CD8-positive, alpha-beta memory T cell (primary cell): ENCODE results near the gene SEL1L3. TPM values are rescaled to one million over a fixed set of nuclear protein-coding genes. Genes with fewer than 3 reads are reported as not detected.
A peak's percentile ranks its signal among the peaks of the same experiment; 100 is the strongest.

Source experiments
- CTCF ChIA-PET: fragments of 350-600 bp; sonication (Branson Sonifier 250); formaldehyde crosslinking; loops from one replicate; lab custom pipeline; 2021; ENCODE audit warnings: antibody characterized with exemption; lab: Charles Lee
- POLR2A ChIA-PET: fragments of 350-600 bp; sonication (Branson Sonifier 250); formaldehyde crosslinking; loops from one replicate; lab custom pipeline; 2021; ENCODE audit warnings: antibody characterized with exemption; lab: Charles Lee
- DNase-seq, 5 donors: peaks; one replicate each; pipeline versions ENCODE4 v3.0.0 to v3.0.0-alpha.2; 2020 to 2022; ENCODE audit warnings: mixed read lengths in 1 of 5
- H3K27ac ChIP-seq: one replicate; pipeline ENCODE4 v1.7.0; 2013; ENCODE audit warnings: low read depth, mild to moderate bottlenecking, low read length, moderate library complexity
- H3K27me3 ChIP-seq: 2 replicates; pipeline ENCODE4 v1.7.0; 2013; ENCODE audit warnings: low read length, mild to moderate bottlenecking; ENCODE audit not compliant: insufficient read depth, poor library complexity, severe bottlenecking
- H3K36me3 ChIP-seq: 2 replicates; pipeline ENCODE4 v1.7.0; 2013; ENCODE audit warnings: mild to moderate bottlenecking, low read length, moderate library complexity; ENCODE audit not compliant: insufficient read depth
- H3K4me1 ChIP-seq: 2 replicates; pipeline ENCODE4 v1.7.0; 2013; ENCODE audit warnings: mild to moderate bottlenecking, low read length, moderate library complexity; ENCODE audit not compliant: insufficient read depth
- H3K4me3 ChIP-seq: 2 replicates; pipeline ENCODE4 v1.7.0; 2013; ENCODE audit warnings: mild to moderate bottlenecking, low read length
- H3K9me3 ChIP-seq: 2 replicates; pipeline ENCODE4 v1.7.0; 2013; ENCODE audit warnings: mild to moderate bottlenecking, low read length
- H3K27ac Mint-ChIP-seq, 8 donors: one replicate each; pipeline ENCODE4 v1.8.0; 2020 to 2021; ENCODE audit warnings: mixed read lengths in 8 of 8, mild to moderate bottlenecking in 6 of 8, inconsistent platforms in 3 of 8, moderate library complexity in 3 of 8
- H3K27me3 Mint-ChIP-seq, 2 donors: one replicate each; pipeline ENCODE4 v1.8.0; 2020 to 2021; ENCODE audit warnings: mixed read lengths in 2 of 2, mild to moderate bottlenecking in 1 of 2, moderate library complexity in 1 of 2
- H3K36me3 Mint-ChIP-seq, 3 donors: one replicate each; pipeline ENCODE4 v1.8.0; 2020 to 2021; ENCODE audit warnings: mixed read lengths in 3 of 3, inconsistent platforms in 1 of 3, mild to moderate bottlenecking in 1 of 3
- H3K4me1 Mint-ChIP-seq, 3 donors: one replicate each; pipeline ENCODE4 v1.8.0; 2020 to 2021; ENCODE audit warnings: mixed read lengths in 3 of 3, inconsistent platforms in 1 of 3, mild to moderate bottlenecking in 1 of 3
- H3K4me3 Mint-ChIP-seq, 7 donors: one replicate each; pipeline ENCODE4 v1.8.0; 2020 to 2021; ENCODE audit warnings: mixed read lengths in 7 of 7, mild to moderate bottlenecking in 6 of 7, moderate library complexity in 4 of 7, inconsistent platforms in 2 of 7
- H3K9me3 Mint-ChIP-seq, 5 donors: one replicate each; pipeline ENCODE4 v1.8.0; 2020 to 2022; ENCODE audit warnings: mixed read lengths in 5 of 5, mild to moderate bottlenecking in 3 of 5, moderate library complexity in 2 of 5, inconsistent platforms in 1 of 5
- polyA plus RNA-seq: library from polyadenylated mRNA; unstranded; fragments of 300-500 nt; fragmentation: Illumina TruSeq; gene quantifications from one replicate; pipeline ENCODE4 v1.2.3, GENCODE V29; 2021
- total RNA-seq, 2 experiments: library from RNA; stranded (reverse); gene quantifications; one replicate each; pipeline ENCODE4 v1.2.3, GENCODE V29; 2021

SEL1L3 gene
- total and polyA plus RNA-seq, 3 experiments from 2014 or later, result 36.4 to 63.7 (median 46.2) TPM

DNA sequence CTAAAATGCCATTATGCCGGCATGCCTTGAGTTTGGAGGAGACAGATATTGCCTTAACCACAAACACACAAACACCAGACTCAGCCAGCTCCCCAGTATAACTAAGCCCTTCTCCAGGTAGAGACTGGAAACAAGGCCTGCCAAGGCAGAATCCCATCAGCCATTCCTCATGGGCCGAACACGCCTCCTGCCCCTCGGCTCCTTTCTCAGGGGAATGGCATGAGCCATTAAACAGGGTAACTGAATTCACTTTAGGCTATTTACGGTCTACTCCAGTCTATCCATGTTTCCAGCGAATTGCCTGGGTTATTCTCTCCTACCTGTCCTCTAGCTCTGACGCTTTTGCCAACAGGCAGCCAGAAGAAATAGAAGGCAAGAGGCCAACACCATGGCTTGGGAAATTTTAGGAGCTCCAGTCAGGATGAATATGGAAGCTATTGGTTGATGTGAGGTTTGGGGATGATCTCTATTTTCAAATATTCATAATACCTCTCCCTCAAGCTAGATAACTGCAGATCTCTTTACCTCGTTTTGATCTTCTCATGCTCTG, 4.9 kb downstream of the SEL1L3 start:
- H3K27me3 Mint-ChIP-seq, result no peaks in the 10 kb centered on the region
- H3K27ac Mint-ChIP-seq, result peak overlapping the region; percentile 83 to 99 (median 94)
- H3K9me3 Mint-ChIP-seq, result no peaks in the 10 kb centered on the region
- CTCF ChIA-PET, result interaction anchor here (0.8 to 3.3 kb wide), 3 partner anchors 16 to 56 kb away, joined by 3 to 17 read pairs (median 3); partner anchors contain the start of gene SMIM20
- H3K27me3 ChIP-seq, result no peaks in the 10 kb centered on the region
- H3K4me1 ChIP-seq, result peaks cover 68% of the 10 kb centered on the region
- no peak overlapping the region for H3K27ac ChIP-seq
- H3K36me3 ChIP-seq, result no peaks in the 10 kb centered on the region
- H3K4me1 Mint-ChIP-seq, result peaks cover 72 to 87% (median 83%) of the 10 kb centered on the region in 3 donors
- peak overlapping the region in 1 of 7 donors; percentile 57 for H3K4me3 Mint-ChIP-seq
- H3K9me3 ChIP-seq, result no peaks in the 10 kb centered on the region
- H3K36me3 Mint-ChIP-seq, result peaks cover 0 to 5% (median 0%) of the 10 kb centered on the region in 3 donors
- POLR2A ChIA-PET, result interaction anchor here (2.5 kb wide), 1 partner anchor 56 kb away, joined by 22 read pairs; the partner anchor contains the start of gene SMIM20
- no peak overlapping the region for H3K4me3 ChIP-seq
- no peak for DNase-seq

DNA sequence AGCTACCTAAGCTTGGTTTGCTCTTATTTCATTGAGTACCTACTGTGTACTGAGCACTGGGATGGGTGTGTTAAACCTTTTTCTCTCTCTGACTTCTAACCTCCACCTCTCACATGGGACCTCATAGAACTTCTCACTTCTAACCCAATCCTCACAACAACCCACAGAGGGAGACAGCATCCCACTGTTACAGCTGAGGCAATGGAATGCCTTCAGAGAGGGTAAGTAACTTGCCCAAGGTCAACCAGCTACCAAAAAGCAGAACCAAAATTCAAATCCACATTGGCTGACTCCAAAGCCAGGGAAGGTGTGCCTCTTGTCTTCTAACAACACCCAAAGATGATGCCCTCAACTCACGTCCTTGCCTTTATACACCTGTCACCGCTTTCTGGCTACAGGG, 5.4 kb downstream of the SEL1L3 start:
- Mint-ChIP-seq H3K4me3 (peak overlapping the region in 2 of 7 donors; percentile 32 to 51), H3K36me3 (peaks cover 0 to 5% (median 0%) of the 10 kb centered on the region in 3 donors), H3K27me3 (no peaks in the 10 kb centered on the region), H3K27ac (peak overlapping the region; percentile 33 to 98 (median 91)), H3K9me3 (no peaks in the 10 kb centered on the region), H3K4me1 (peaks cover 76 to 92% (median 88%) of the 10 kb centered on the region in 3 donors)
- no peak for DNase-seq
- no peak overlapping the region for H3K4me3 ChIP-seq
- ChIA-PET POLR2A (no interaction called here), CTCF (interaction anchor here (1.3 to 3.3 kb wide), 2 partner anchors 16 to 57 kb away, joined by 3 to 17 read pairs; partner anchors contain the start of gene SMIM20)
- H3K27ac ChIP-seq, result no peak overlapping the region
- no peaks in the 10 kb centered on the region for H3K27me3 ChIP-seq
- no peaks in the 10 kb centered on the region for H3K36me3 ChIP-seq
- H3K4me1 ChIP-seq, result peaks cover 68% of the 10 kb centered on the region
- no peaks in the 10 kb centered on the region for H3K9me3 ChIP-seq

DNA sequence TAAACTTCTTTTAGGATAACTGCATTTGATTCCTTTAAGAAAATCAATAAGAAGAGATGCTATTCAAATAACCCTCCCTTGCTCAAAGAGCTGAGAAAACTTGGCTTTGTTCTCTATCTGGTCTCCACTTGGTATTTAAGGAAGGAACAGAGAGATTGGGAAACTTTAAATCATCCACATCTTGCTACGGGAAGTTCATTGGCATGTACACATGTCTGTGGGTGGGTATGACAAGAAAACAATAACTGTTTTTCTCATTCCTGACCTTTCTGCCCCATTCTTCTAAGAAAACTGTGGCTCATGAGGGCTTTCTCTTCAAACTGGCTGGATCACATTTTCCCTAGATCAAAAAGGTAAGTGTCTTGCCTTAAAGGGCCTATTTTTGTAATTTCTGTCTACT, 6.0 kb downstream of the SEL1L3 start:
- Histone ChIP-seq H3K27me3 (no peaks in the 10 kb centered on the region), H3K4me1 (peaks cover 67% of the 10 kb centered on the region), H3K4me3 (no peak overlapping the region), H3K36me3 (no peaks in the 10 kb centered on the region), H3K27ac (no peak overlapping the region), H3K9me3 (no peaks in the 10 kb centered on the region)
- H3K36me3 Mint-ChIP-seq, result peaks cover 0 to 2% (median 0%) of the 10 kb centered on the region in 3 donors
- H3K4me3 Mint-ChIP-seq, result no peak overlapping the region
- ChIA-PET CTCF (interaction anchor here (3.3 kb wide), 1 partner anchor 15 kb away, joined by 17 read pairs; no protein-coding TSS in a partner anchor), POLR2A (no interaction called here)
- no peaks in the 10 kb centered on the region for H3K9me3 Mint-ChIP-seq
- DNase-seq, result no peak
- H3K4me1 Mint-ChIP-seq, result peaks cover 78 to 95% (median 90%) of the 10 kb centered on the region in 3 donors
- H3K27me3 Mint-ChIP-seq, result no peaks in the 10 kb centered on the region
- H3K27ac Mint-ChIP-seq, result peak overlapping the region in 7 of 8 donors; percentile 5 to 98 (median 88)

DNA sequence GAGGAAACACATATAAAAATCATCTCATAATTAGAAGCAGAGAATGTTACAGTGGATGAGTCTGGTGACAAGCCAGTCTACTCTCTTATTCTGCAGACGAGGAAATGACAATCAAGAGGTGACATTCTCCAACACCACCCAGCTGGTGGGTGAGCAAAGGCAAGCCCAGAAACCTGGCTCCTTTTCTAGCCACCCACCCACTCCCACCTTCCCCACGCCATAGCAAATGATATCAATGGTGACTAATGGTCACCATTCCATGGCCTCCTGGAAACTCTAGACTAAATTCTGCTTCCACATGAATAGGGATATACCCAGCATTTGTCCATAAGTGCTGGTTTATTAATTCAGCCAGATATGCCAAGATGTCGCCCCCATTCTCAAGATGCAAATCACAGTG, 10.7 kb downstream of the SEL1L3 start:
- Mint-ChIP-seq H3K27ac (peak overlapping the region in 6 of 8 donors; percentile 43 to 86 (median 52)), H3K9me3 (no peaks in the 10 kb centered on the region), H3K4me1 (peaks cover 63 to 88% (median 79%) of the 10 kb centered on the region in 3 donors), H3K36me3 (peaks cover 4 to 23% (median 12%) of the 10 kb centered on the region in 3 donors), H3K27me3 (no peaks in the 10 kb centered on the region), H3K4me3 (no peak overlapping the region)
- Histone ChIP-seq H3K36me3 (no peaks in the 10 kb centered on the region), H3K4me1 (peaks cover 26% of the 10 kb centered on the region), H3K9me3 (no peaks in the 10 kb centered on the region), H3K27ac (no peak overlapping the region), H3K27me3 (no peaks in the 10 kb centered on the region), H3K4me3 (no peak overlapping the region)
- ChIA-PET POLR2A (no interaction called here), CTCF (no interaction called here)
- no peak for DNase-seq

DNA sequence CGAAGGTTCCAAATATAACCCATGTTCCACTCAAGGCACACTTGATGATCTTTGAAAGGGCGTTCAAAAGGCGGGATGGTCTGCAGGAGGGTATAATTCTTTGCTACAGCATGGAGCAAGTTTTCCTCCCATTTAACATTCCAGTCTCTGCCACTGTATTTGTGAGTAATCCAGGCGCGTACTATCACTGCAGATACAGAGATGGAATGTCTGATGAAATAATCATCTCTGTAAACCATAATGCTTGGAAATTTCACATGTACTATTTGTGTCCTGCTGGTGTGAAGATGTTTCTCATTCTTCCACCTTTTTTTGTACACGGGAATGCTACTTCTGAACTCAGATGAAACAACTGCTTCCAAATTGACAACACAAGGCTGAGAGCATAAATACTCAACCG, 15.5 kb downstream of the SEL1L3 start:
- Histone ChIP-seq H3K27me3 (no peaks in the 10 kb centered on the region), H3K9me3 (no peaks in the 10 kb centered on the region), H3K4me1 (peaks cover 20% of the 10 kb centered on the region), H3K4me3 (no peak overlapping the region), H3K36me3 (no peaks in the 10 kb centered on the region), H3K27ac (no peak overlapping the region)
- CTCF ChIA-PET, result no interaction called here
- DNase-seq, result no peak
- POLR2A ChIA-PET, result no interaction called here
- Mint-ChIP-seq H3K27me3 (no peaks in the 10 kb centered on the region), H3K9me3 (no peaks in the 10 kb centered on the region), H3K4me1 (peaks cover 54 to 87% (median 70%) of the 10 kb centered on the region in 3 donors), H3K4me3 (no peak overlapping the region), H3K36me3 (peaks cover 4 to 64% (median 17%) of the 10 kb centered on the region in 3 donors), H3K27ac (peak overlapping the region in 1 of 8 donors; percentile 29)

DNA sequence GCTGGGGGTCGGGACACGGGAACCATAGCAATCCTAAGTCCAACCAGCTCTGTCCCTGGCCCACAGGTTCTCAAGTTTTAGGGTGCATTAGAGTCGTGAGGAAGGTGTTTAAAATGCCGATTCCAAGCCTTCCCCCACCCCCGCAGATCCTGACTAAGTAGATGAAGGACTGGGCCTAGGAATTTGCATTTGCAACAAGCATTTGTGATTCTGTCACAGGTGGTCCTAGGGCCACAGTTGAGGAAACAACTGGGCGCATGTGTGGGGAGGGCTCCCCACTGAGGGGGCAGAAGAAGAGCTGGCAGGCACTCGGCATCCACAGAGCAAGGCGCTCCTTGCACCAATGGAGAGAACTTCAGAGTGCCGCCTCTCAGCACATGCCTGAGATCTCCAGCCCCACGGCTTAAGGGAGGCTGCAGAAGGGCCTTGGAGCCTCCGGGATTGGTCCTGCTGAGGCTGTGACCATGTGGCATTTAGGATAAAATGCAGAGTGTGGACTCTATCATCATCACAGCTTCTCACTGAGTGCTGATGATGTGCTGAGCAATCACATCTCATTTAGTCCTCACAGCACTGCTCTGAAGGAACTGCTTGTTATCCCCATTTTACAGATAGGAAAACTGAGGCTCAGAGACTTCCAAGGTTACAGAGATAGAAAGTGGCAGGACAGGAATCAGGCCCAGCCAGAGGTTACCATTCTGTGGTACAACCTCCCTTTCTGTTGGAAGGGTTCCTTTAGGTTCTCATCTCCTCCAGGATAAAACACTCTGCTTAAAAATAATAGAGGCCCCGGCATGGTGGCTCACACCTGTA, 16.7 kb downstream of the SEL1L3 start:
- H3K27me3 ChIP-seq, result no peaks in the 10 kb centered on the region
- ChIA-PET POLR2A (no interaction called here), CTCF (no interaction called here)
- no peaks in the 10 kb centered on the region for H3K36me3 ChIP-seq
- DNase-seq, result no peak
- Mint-ChIP-seq H3K27me3 (no peaks in the 10 kb centered on the region), H3K4me1 (peaks cover 53 to 87% (median 65%) of the 10 kb centered on the region in 3 donors), H3K27ac (no peak overlapping the region), H3K9me3 (no peaks in the 10 kb centered on the region), H3K4me3 (no peak overlapping the region), H3K36me3 (peaks cover 4 to 67% (median 15%) of the 10 kb centered on the region in 3 donors)
- H3K27ac ChIP-seq, result no peak overlapping the region
- H3K4me3 ChIP-seq, result no peak overlapping the region
- peaks cover 30% of the 10 kb centered on the region for H3K4me1 ChIP-seq
- H3K9me3 ChIP-seq, result no peaks in the 10 kb centered on the region

DNA sequence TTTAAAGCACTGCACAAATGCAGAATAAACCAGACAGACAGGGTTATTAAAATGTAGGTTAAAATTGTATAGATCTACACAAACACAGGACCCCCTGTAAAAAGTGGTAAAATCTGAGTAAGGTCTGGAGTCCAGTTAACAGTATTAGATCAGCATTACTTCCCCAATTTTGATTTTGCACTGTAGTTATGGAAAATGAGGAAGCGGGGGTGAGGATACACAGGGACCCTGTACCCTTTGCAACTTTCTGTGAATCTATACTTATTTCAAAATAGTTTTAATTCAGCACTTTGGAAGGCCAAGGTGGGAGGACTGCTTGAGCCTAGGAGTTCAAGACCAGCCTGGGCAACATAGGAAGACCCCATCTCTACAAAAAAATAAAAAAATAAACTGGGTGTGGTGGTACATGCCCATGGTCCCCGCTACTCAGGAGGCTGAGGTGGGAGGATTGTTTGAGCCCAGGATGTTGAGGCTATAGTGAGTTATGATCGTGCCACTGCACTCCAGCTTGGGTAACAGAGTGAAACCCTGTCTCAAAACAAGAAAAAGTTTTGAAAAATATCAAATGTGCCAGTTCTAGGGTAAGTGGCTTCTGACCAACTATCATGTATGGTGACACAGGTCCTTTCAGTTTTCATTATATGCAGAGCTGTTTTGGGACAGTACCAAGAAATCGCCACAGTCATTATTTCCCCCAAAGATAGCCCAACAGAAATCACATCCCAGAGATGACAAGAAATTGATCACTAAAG, 17.7 kb downstream of the SEL1L3 start:
- CTCF ChIA-PET, result no interaction called here
- POLR2A ChIA-PET, result no interaction called here

More for the DNA sequence above, 17.7 kb downstream of the SEL1L3 start:
- H3K9me3 ChIP-seq, result no peaks in the 10 kb centered on the region
- Mint-ChIP-seq H3K27ac (no peak overlapping the region), H3K4me1 (peaks cover 57 to 90% (median 69%) of the 10 kb centered on the region in 3 donors), H3K9me3 (no peaks in the 10 kb centered on the region), H3K36me3 (peaks cover 4 to 71% (median 18%) of the 10 kb centered on the region in 3 donors), H3K4me3 (no peak overlapping the region), H3K27me3 (no peaks in the 10 kb centered on the region)
- H3K27ac ChIP-seq, result no peak overlapping the region
- H3K27me3 ChIP-seq, result no peaks in the 10 kb centered on the region
- H3K36me3 ChIP-seq, result no peaks in the 10 kb centered on the region
- DNase-seq, result no peak
- H3K4me3 ChIP-seq, result no peak overlapping the region
- peaks cover 30% of the 10 kb centered on the region for H3K4me1 ChIP-seq
